Astrocyte (in vitro differentiated cells and primary cell): Measurements from ENCODE around the gene UBAC2.

Source experiments
- CTCF ChIP-seq: IDR thresholded peaks from 2 replicates; pipeline ENCODE4 v1.5.1; 2011; ENCODE audit warnings: low read depth, mild to moderate bottlenecking, inconsistent platforms, low read length, moderate library complexity; ENCODE audit not compliant: insufficient read depth
- EZH2 ChIP-seq: IDR thresholded peaks from 2 replicates; pipeline ENCODE4 v1.6.1; 2012; ENCODE audit warnings: mild to moderate bottlenecking, low read length, inconsistent platforms; ENCODE audit not compliant: insufficient read depth

- TF ChIP-seq CTCF (no peak), EZH2 (no peak)
These were observed 17.5 kb downstream of the UBAC2 start for GRCh38 chr13:99218126-99218525.
